Gastrocnemius medialis (tissue), 4 donors: Measurements from ENCODE around the gene MDFIC2. TPM values are rescaled to one million over a fixed set of nuclear protein-coding genes. Genes with fewer than 3 reads are reported as not detected.

Experiments used
- ATAC-seq, 2 donors: fragments of 150-250 bp; one replicate each; pipeline ENCODE4 v1.9.1; 2016
- DNase-seq, 2 donors: peaks; one replicate each; pipeline ENCODE4 v3.0.0-alpha.2; 2019
- H3K27ac ChIP-seq, 4 donors: fragments of 200-600 bp; sonication (generic); 1 replicate in 1 of 4; 2 replicates in 3 of 4; pipeline ENCODE4 v1.5.1; 2016 to 2018; ENCODE audit warnings: mild to moderate bottlenecking in 2 of 4, moderate library complexity in 1 of 4
- H3K27me3 ChIP-seq, 3 donors: fragments of 200-600 bp; sonication (generic) in 2 of 3; 1 replicate in 1 of 3; 2 replicates in 2 of 3; pipeline versions ENCODE4 v1.5.1 to v1.6.0; 2016 to 2019; ENCODE audit warnings: mild to moderate bottlenecking in 1 of 3, moderate library complexity in 1 of 3
- H3K36me3 ChIP-seq, 2 donors: fragments of 200-600 bp; sonication (generic) in 1 of 2; one replicate each; pipeline ENCODE4 v1.5.1; 2017 to 2018
- H3K4me1 ChIP-seq, 2 donors: fragments of 200-600 bp; sonication (generic) in 1 of 2; one replicate each; pipeline ENCODE4 v1.5.1; 2016 to 2017; ENCODE audit warnings: mild to moderate bottlenecking in 2 of 2
- H3K4me3 ChIP-seq, 4 donors: fragments of 200-600 bp; sonication (generic) in 3 of 4; 1 replicate in 1 of 4; 2 replicates in 3 of 4; pipeline ENCODE4 v1.5.1; 2016 to 2019; ENCODE audit warnings: mild to moderate bottlenecking in 2 of 4
- H3K9me3 ChIP-seq, 3 donors: fragments of 200-600 bp; sonication (generic) in 2 of 3; 1 replicate in 1 of 3; 2 replicates in 2 of 3; pipeline ENCODE4 v1.5.1; 2016 to 2019
- CTCF ChIP-seq, 5 experiments: fragments of 450-650 bp in 3 of 5; fragments of 200-600 bp in 2 of 5; sonication (generic) in 2 of 5; IDR thresholded peaks in 4 of 5; conservative IDR thresholded peaks in 1 of 5; 1 replicate in 4 of 5; 2 replicates in 1 of 5; pipeline ENCODE4 v1.5.1; 2016 to 2019; ENCODE audit warnings: antibody characterized with exemption in 5 of 5, mild to moderate bottlenecking in 3 of 5, moderate library complexity in 3 of 5
- POLR2A ChIP-seq, 2 donors: fragments of 450-650 bp; IDR thresholded peaks; one replicate each; pipeline ENCODE4 v1.6.1; 2017; ENCODE audit warnings: antibody characterized with exemption in 2 of 2, mild to moderate bottlenecking in 2 of 2, moderate library complexity in 2 of 2
- in situ Hi-C, 4 donors: fragments of 200-750 bp; cut with MboI; loops; one replicate each; pipeline versions ENCODE4 v1.15.0 to v1.8.0; 2017; ENCODE audit warnings: low sequenced_read_pairs in 4 of 4
- intact Hi-C: fragments of 100-400 bp; cut with DNase I; formaldehyde crosslinking; loops from one replicate; pipeline ENCODE4 v1.15.1; 2023; ENCODE audit warnings: low total_unique reads
- total RNA-seq, 4 donors: library from RNA; depleted of rRNA; stranded (reverse); fragments of >200 nt; gene quantifications; one replicate each; pipeline versions ENCODE4 v1.1.0 to v1.2.3, GENCODE V29; 2016

The MDFIC2 gene
- total RNA-seq, 4 donors from 2014 or later = not detected

- ATAC-seq (no peak), DNase-seq (no peak)
- Histone ChIP-seq H3K9me3 (no peaks in the 10 kb centered on the region), H3K27ac (no peak overlapping the region), H3K27me3 (no peaks in the 10 kb centered on the region), H3K4me1 (no peaks in the 10 kb centered on the region), H3K36me3 (no peaks in the 10 kb centered on the region), H3K4me3 (no peak overlapping the region)
- TF ChIP-seq POLR2A (IDR thresholded peaks at IDR 0.05) (no peak), CTCF (IDR thresholded peaks at IDR 0.05 in 4 of 5, conservative IDR thresholded peaks at IDR 0.05 in 1 of 5) (no peak)
- in situ Hi-C loops = no loop called here
- intact Hi-C loops = no loop called here
Observed at GRCh38 chr3:70310809-70311208, 1.6 kb downstream of the MDFIC2 start.

GRCh38 chr3:70309591-70309990, 2.8 kb downstream of the MDFIC2 start:
- Histone ChIP-seq H3K9me3 (no peaks in the 10 kb centered on the region), H3K27ac (no peak overlapping the region), H3K4me1 (no peaks in the 10 kb centered on the region), H3K27me3 (no peaks in the 10 kb centered on the region), H3K4me3 (no peak overlapping the region), H3K36me3 (no peaks in the 10 kb centered on the region)
- ATAC-seq (no peak), DNase-seq (no peak)
- in situ Hi-C loops (no loop called here), intact Hi-C loops (no loop called here)
- TF ChIP-seq CTCF (IDR thresholded peaks at IDR 0.05 in 4 of 5, conservative IDR thresholded peaks at IDR 0.05 in 1 of 5) = no peak
- TF ChIP-seq POLR2A (IDR thresholded peaks at IDR 0.05) = no peak

- Histone ChIP-seq H3K36me3 (no peaks in the 10 kb centered on the region), H3K27ac (no peak overlapping the region), H3K4me3 (no peak overlapping the region), H3K9me3 (no peaks in the 10 kb centered on the region), H3K27me3 (no peaks in the 10 kb centered on the region), H3K4me1 (no peaks in the 10 kb centered on the region)
- TF ChIP-seq POLR2A (IDR thresholded peaks at IDR 0.05) = no peak
- no peak for TF ChIP-seq CTCF (IDR thresholded peaks at IDR 0.05 in 4 of 5, conservative IDR thresholded peaks at IDR 0.05 in 1 of 5)
- in situ Hi-C loops = no loop called here
- DNase-seq (no peak), ATAC-seq (no peak)
- intact Hi-C loops = no loop called here
Observed at GRCh38 chr3:70308760-70309159, 3.7 kb downstream of the MDFIC2 start.

GRCh38 chr3:70306736-70307135, 5.7 kb downstream of the MDFIC2 start:
- Histone ChIP-seq H3K4me1 (no peaks in the 10 kb centered on the region), H3K4me3 (no peak overlapping the region), H3K9me3 (no peaks in the 10 kb centered on the region), H3K36me3 (no peaks in the 10 kb centered on the region), H3K27me3 (no peaks in the 10 kb centered on the region), H3K27ac (no peak overlapping the region)
- no peak for TF ChIP-seq POLR2A (IDR thresholded peaks at IDR 0.05)
- TF ChIP-seq CTCF (IDR thresholded peaks at IDR 0.05 in 4 of 5, conservative IDR thresholded peaks at IDR 0.05 in 1 of 5) = no peak
- ATAC-seq = no peak
- intact Hi-C loops (no loop called here), in situ Hi-C loops (no loop called here)
- no peak for DNase-seq

GRCh38 chr3:70298385-70298784, 14.1 kb downstream of the MDFIC2 start:
- H3K4me3 ChIP-seq = no peak overlapping the region
- intact Hi-C loops = no loop called here
- H3K36me3 ChIP-seq = no peaks in the 10 kb centered on the region
- no peaks in the 10 kb centered on the region for H3K4me1 ChIP-seq
- no peaks in the 10 kb centered on the region for H3K9me3 ChIP-seq
- H3K27me3 ChIP-seq = no peaks in the 10 kb centered on the region
- TF ChIP-seq CTCF (IDR thresholded peaks at IDR 0.05 in 4 of 5, conservative IDR thresholded peaks at IDR 0.05 in 1 of 5) = no peak
- in situ Hi-C loops = no loop called here
- H3K27ac ChIP-seq = no peak overlapping the region
- ATAC-seq (no peak), DNase-seq (no peak)
